ENCODE measurements around the gene SPTBN1. TPM values are rescaled to one million over a fixed set of nuclear protein-coding genes. Genes with fewer than 3 reads are reported as not detected.

The SPTBN1 gene
- total and polyA plus RNA-seq, 2 of the 4 experiments (the other 2 are of a cell fraction): 49.1 to 241 TPM

DNA sequence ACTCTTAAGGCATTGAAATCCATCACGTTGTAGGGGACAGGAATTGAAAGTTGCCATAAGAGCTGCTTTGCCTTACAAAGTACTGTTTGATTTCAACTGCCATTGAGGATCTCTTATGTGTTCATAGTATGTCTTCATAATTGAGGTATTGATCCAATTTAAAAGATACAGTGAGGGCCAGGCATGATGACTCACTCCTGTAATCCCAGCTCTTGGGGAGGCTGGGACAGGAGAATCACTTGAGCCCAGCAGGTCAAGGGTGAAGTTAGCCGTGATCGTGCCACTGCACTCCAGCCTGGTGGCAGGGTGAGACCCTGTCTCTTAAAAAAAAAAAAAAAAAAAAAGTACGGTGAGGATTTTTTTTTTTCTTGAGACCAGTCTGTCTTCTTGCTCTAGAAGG is 175.6 kb downstream of the SPTBN1 start:
- Histone ChIP-seq H3K79me1 (ENCODE audit: low read depth in 1 of 2, low read length in 2 of 2) (peaks cover 30 to 73% of the 10 kb centered on the region in 2 experiments; a peak in 3 of 4 replicates), H2BK20ac (ENCODE audit: low read depth, low read length) (no peak overlapping the region), H2AFZ (replicated peaks; ENCODE audit: low read length, poor library complexity) (no peak overlapping the region), H3K4me1 (ENCODE audit: control insufficient read depth, insufficient read depth, low read length) (peaks cover 17% of the 10 kb centered on the region), H3K4me3 (ENCODE audit: insufficient read depth, low read depth, low read length) (no peak overlapping the region), H2AK5ac (ENCODE audit: low read depth, low read length) (no peak overlapping the region), H2AK9ac (replicated peaks; ENCODE audit: low read depth, low read length, poor library complexity) (no peak overlapping the region), H3K9ac (ENCODE audit: low read depth, low read length) (no peak overlapping the region), H3K18ac (ENCODE audit: low read depth, low read length) (no peak overlapping the region), H3K56ac (ENCODE audit: extremely low read depth, insufficient read depth, low read length) (no peak overlapping the region), H4K20me1 (ENCODE audit: insufficient read depth, low read length) (no peaks in the 10 kb centered on the region), H3K9me1 (ENCODE audit: insufficient read depth, low read length) (peaks cover 40% of the 10 kb centered on the region), H3K27ac (ENCODE audit: insufficient read depth, low read length) (no peak overlapping the region), H2BK15ac (ENCODE audit: low read depth, low read length) (no peak overlapping the region), H3K4ac (ENCODE audit: low read depth, low read length) (no peak overlapping the region), H4K91ac (ENCODE audit: insufficient read depth, low read depth, low read length) (no peak overlapping the region), H3K14ac (replicated peaks; ENCODE audit: low read depth, low read length) (no peak overlapping the region), H3K23ac (ENCODE audit: low read depth, low read length) (no peak overlapping the region), H3K4me2 (ENCODE audit: low read depth, low read length) (no peak overlapping the region), H4K5ac (ENCODE audit: low read depth, low read length) (no peak overlapping the region), H4K8ac (ENCODE audit: low read depth in 2 of 2, low read length in 2 of 2) (no peak overlapping the region), H3K9me3 (ENCODE audit: control insufficient read depth, insufficient read depth, low read length) (no peaks in the 10 kb centered on the region), H3K27me3 (ENCODE audit: control insufficient read depth, insufficient read depth, low read length) (no peaks in the 10 kb centered on the region), H3K36me3 (ENCODE audit: control insufficient read depth, insufficient read depth, low read length) (peaks cover 59% of the 10 kb centered on the region), H2BK120ac (ENCODE audit: low read depth, low read length) (no peak overlapping the region), H2BK5ac (ENCODE audit: low read depth, low read length, poor library complexity, severe bottlenecking) (no peak overlapping the region)
- intact Hi-C loops (cut with micrococcal nuclease) (no loop called here), in situ Hi-C loops (cut with MboI; ENCODE audit: low sequenced_read_pairs) (no loop called here), dilution Hi-C loops (cut with HindIII; ENCODE audit: low sequenced_read_pairs, unreplicated experiment) (no loop called here)
- CTCF ChIA-PET: interaction anchor here (1.5 kb wide), 1 partner anchor 34 kb away, joined by 4 read pairs; no protein-coding TSS in a partner anchor
- DNase-seq: no peak
- POLR2A ChIA-PET (ENCODE audit: unreplicated experiment): no interaction called here
- BruUV-seq (replicated peaks): no TSS peak
- WGBS, 2 experiments (ENCODE audit: extremely low coverage in 2 of 2, insufficient read length in 1 of 2): no CpG with 5 or more reads among the region's 4 CpGs
- no peak for ATAC-seq (ENCODE audit: low read depth)
- TF ChIP-seq CHD1 (IDR thresholded peaks at IDR 0.05; ENCODE audit: low read depth, low read length): no peak
- TF ChIP-seq RCOR1 (IDR thresholded peaks at IDR 0.05; ENCODE audit: insufficient replicate concordance, low read length): no peak
- no peak for TF ChIP-seq CTCF (conservative IDR thresholded peaks at IDR 0.05; ENCODE audit: low read depth, low read length)

Data from IMR-90 (cell line).